ENCODE measurements around the gene GRM5. TPM values are rescaled to one million over a fixed set of nuclear protein-coding genes. Genes with fewer than 3 reads are reported as not detected.

GRM5 gene
- total and polyA plus RNA-seq, 2 donors (not counting 1 experiment from before 2014, with no cell fraction given): not detected

DNA sequence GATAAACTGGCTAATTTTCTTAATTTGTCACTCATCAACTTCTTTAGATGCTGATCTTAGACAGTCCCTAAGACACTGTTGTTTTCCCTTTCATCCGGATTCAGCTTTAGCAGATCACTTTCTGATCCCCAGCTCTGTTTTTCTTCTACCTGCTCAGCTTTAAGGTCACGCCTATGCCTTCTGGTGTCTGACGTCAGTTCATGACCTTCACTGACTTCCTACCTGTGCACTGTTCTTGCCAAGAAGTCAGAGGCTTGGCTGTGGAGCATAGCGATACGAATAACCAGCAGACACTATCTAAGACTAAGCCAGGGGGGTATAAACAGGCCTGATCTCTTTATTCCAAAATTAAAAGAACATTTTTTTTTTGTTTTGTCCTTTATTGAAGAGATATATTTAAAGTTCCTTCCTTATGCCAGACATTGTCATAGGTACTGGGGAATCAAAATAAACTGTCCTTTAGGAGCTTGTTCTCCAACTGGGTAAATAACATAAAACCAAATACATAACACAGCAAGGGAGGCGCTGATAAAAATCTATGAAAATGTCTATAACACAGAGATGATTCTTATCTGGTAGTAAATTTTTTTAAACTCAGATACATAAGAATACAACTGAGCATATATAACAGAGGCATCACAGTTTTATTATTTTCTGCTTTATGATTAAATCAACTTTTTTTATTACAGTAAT, 376.1 kb downstream of the GRM5 start:
- no peaks in the 10 kb centered on the region for H3K36me3 ChIP-seq (replicated peaks in 1 of 2; ENCODE audit: control extremely low read depth in 1 of 2, control insufficient read depth in 1 of 2, extremely low read depth in 1 of 2, insufficient read depth in 2 of 2, low read length in 1 of 2)
- WGBS (ENCODE audit: insufficient coverage): 88% methylated on average over 3 of the region's 6 CpGs
- no peaks in the 10 kb centered on the region for H3K4me1 ChIP-seq (ENCODE audit: control insufficient read depth in 2 of 2, insufficient read depth in 2 of 2, low read length in 2 of 2)
- ChIA-PET CTCF (no interaction called here), POLR2A (no interaction called here)
- peaks cover 0 to 2% (median 0%) of the 10 kb centered on the region in 3 donors for H3K9me3 ChIP-seq (ENCODE audit: control extremely low read depth in 1 of 3, control insufficient read depth in 2 of 3, insufficient read depth in 1 of 3, low read length in 2 of 3)
- H3K27ac Mint-ChIP-seq: no peak overlapping the region
- TF ChIP-seq, protein P1, sequence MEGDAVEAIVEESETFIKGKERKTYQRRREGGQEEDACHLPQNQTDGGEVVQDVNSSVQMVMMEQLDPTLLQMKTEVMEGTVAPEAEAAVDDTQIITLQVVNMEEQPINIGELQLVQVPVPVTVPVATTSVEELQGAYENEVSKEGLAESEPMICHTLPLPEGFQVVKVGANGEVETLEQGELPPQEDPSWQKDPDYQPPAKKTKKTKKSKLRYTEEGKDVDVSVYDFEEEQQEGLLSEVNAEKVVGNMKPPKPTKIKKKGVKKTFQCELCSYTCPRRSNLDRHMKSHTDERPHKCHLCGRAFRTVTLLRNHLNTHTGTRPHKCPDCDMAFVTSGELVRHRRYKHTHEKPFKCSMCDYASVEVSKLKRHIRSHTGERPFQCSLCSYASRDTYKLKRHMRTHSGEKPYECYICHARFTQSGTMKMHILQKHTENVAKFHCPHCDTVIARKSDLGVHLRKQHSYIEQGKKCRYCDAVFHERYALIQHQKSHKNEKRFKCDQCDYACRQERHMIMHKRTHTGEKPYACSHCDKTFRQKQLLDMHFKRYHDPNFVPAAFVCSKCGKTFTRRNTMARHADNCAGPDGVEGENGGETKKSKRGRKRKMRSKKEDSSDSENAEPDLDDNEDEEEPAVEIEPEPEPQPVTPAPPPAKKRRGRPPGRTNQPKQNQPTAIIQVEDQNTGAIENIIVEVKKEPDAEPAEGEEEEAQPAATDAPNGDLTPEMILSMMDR (IDR thresholded peaks at IDR 0.05): no peak
- no peak for TF ChIP-seq EZH2 (IDR thresholded peaks at IDR 0.05; ENCODE audit: borderline replicate concordance, insufficient read depth, low read depth, low read length, poor library complexity, severe bottlenecking)
- H3K79me2 ChIP-seq (ENCODE audit: control insufficient read depth, insufficient read depth, low read length): no peaks in the 10 kb centered on the region
- no peak overlapping the region for H3K4me3 ChIP-seq (ENCODE audit: control extremely low read depth in 1 of 5, extremely low read depth in 1 of 5, insufficient read depth in 1 of 5, low read depth in 2 of 5, low read length in 4 of 5)
- intact Hi-C loops (cut with micrococcal nuclease): no loop called here
- H3K4me3 Mint-ChIP-seq: no peak overlapping the region
- H3K27me3 ChIP-seq (replicated peaks in 1 of 4; ENCODE audit: control extremely low read depth in 1 of 4, control insufficient read depth in 3 of 4, insufficient read depth in 4 of 4, low read length in 3 of 4): no peaks in the 10 kb centered on the region
- no peaks in the 10 kb centered on the region for H4K20me1 ChIP-seq (ENCODE audit: control insufficient read depth, insufficient read depth, low read length, poor library complexity, severe bottlenecking)
- ATAC-seq (ENCODE audit: low read depth): no peak
- H3K4me1 Mint-ChIP-seq: no peaks in the 10 kb centered on the region
- no peaks in the 10 kb centered on the region for H3K27me3 Mint-ChIP-seq
- no peak overlapping the region for H3K27ac ChIP-seq (ENCODE audit: low read length in 2 of 2)
- no peaks in the 10 kb centered on the region for H3K9me3 Mint-ChIP-seq (ENCODE audit: insufficient read depth)
- no peak overlapping the region for H3K9ac ChIP-seq (ENCODE audit: low read length)
- H3K4me2 ChIP-seq (replicated peaks; ENCODE audit: low read depth, low read length, poor library complexity, severe bottlenecking): no peak overlapping the region
- no peak for DNase-seq
- H2AFZ ChIP-seq (ENCODE audit: insufficient read depth, low read depth, low read length, poor library complexity, severe bottlenecking): no peak overlapping the region

DNA sequence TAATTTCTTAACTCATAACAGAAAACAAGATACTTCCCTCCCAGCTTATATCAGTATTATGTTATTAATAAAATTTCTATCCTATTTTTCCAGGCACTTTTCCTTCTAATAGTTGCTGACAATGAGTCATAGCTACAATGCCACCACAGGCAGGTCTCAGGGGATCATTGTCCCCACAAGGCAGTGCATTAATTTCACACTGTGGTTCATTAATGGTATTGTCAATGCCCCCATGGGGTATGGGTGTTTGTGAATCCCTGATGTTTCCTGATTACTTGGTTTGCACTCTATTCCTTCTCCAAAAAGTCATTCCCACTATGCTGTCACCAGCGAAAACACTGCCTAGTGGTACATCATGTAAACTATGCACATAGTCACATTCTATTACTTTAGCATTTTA, 382.8 kb downstream of the GRM5 start:
- H3K4me1 ChIP-seq (ENCODE audit: control insufficient read depth in 2 of 2, insufficient read depth in 2 of 2, low read length in 2 of 2): no peaks in the 10 kb centered on the region
- no peaks in the 10 kb centered on the region for H3K79me2 ChIP-seq (ENCODE audit: control insufficient read depth, insufficient read depth, low read length)
- H2AFZ ChIP-seq (ENCODE audit: insufficient read depth, low read depth, low read length, poor library complexity, severe bottlenecking): no peak overlapping the region
- no peak overlapping the region for H3K27ac ChIP-seq (ENCODE audit: low read length in 2 of 2)
- CTCF ChIA-PET: interaction anchor here (0.7 kb wide), 1 partner anchor 424 kb away, joined by 3 read pairs; no protein-coding TSS in a partner anchor
- Mint-ChIP-seq H3K27me3 (no peaks in the 10 kb centered on the region), H3K9me3 (ENCODE audit: insufficient read depth) (peaks cover 7% of the 10 kb centered on the region), H3K4me3 (no peak overlapping the region), H3K27ac (no peak overlapping the region), H3K4me1 (no peaks in the 10 kb centered on the region)
- no peak overlapping the region for H3K4me3 ChIP-seq (ENCODE audit: control extremely low read depth in 1 of 5, extremely low read depth in 1 of 5, insufficient read depth in 1 of 5, low read depth in 2 of 5, low read length in 4 of 5)
- POLR2A ChIA-PET: no interaction called here
- peaks cover 0 to 2% (median 0%) of the 10 kb centered on the region in 3 donors for H3K9me3 ChIP-seq (ENCODE audit: control extremely low read depth in 1 of 3, control insufficient read depth in 2 of 3, insufficient read depth in 1 of 3, low read length in 2 of 3)
- no peaks in the 10 kb centered on the region for H3K27me3 ChIP-seq (replicated peaks in 1 of 4; ENCODE audit: control extremely low read depth in 1 of 4, control insufficient read depth in 3 of 4, insufficient read depth in 4 of 4, low read length in 3 of 4)
- no peak overlapping the region for H3K4me2 ChIP-seq (replicated peaks; ENCODE audit: low read depth, low read length, poor library complexity, severe bottlenecking)
- no peak for DNase-seq
- H4K20me1 ChIP-seq (ENCODE audit: control insufficient read depth, insufficient read depth, low read length, poor library complexity, severe bottlenecking): no peaks in the 10 kb centered on the region
- ATAC-seq (ENCODE audit: low read depth): no peak
- intact Hi-C loops (cut with micrococcal nuclease): no loop called here
- TF ChIP-seq, protein P1 (IDR thresholded peaks at IDR 0.05): no peak
- TF ChIP-seq EZH2 (IDR thresholded peaks at IDR 0.05; ENCODE audit: borderline replicate concordance, insufficient read depth, low read depth, low read length, poor library complexity, severe bottlenecking): no peak
- no CpG with 5 or more reads among the region's 1 CpG for WGBS (ENCODE audit: insufficient coverage)
- H3K9ac ChIP-seq (ENCODE audit: low read length): no peak overlapping the region
- no peaks in the 10 kb centered on the region for H3K36me3 ChIP-seq (replicated peaks in 1 of 2; ENCODE audit: control extremely low read depth in 1 of 2, control insufficient read depth in 1 of 2, extremely low read depth in 1 of 2, insufficient read depth in 2 of 2, low read length in 1 of 2)
